ENCODE measurements around the gene NTF3.

Gene NTF3

DNA sequence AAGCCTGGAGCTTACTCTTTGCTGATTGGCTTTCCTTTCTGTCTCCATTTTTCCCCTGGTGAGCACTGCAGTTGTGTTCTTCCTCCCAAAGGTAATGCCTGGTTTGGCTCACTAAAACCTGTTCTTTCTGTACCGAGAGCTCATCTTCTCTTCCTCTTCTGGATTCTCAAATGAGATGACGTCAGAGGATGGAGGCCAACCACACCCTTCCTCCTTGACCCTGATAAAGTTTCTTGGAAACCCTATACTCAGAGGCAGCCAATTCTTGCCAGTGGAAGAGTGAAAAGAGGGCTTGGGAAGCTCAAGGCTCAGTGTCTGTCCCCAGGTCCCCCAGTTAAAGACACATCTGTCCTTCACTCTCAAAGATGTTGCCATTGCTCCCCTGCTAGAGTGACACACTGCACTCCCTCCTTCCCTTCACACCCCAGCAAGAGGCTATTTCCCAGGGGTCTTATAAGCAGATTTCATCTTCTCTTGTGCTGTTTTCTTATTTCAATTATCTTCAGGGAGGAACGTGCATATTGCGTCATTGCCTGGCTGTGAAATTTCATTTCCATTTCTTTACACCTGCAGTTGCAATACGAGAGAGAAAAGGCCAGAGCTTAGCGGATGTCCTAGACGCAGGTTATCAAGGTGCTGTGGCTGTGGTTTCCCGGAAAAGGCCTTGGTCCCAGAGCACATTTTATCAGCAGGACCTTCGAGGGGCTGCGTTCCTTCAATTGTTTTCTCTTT is 27.3 kb downstream of the NTF3 start:
- no peak for DNase-seq

GRCh38 chr12:5460817-5461216 is 28.9 kb downstream of the NTF3 start:
- no peak for DNase-seq

DNA sequence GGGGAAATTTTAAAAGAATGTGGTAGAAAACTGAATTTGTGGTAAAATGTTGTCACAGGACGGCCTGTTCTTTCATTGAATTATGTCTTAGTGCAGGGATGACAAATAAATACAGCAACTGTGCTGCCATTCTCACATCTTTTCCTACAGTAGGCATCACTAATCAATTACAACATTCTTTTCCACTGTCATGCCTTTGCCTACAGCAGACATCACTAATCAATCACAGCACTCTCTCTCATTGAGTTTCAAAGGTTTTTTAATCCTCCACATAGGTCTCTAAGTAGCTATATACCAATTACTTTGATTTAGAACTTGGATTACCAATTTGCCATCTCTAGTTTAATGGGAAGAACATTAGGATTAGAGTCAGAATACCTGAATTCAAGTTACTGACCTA is 30.1 kb downstream of the NTF3 start:
- DNase-seq: no peak

GRCh38 chr12:5464096-5464495 is 32.2 kb downstream of the NTF3 start:
- DNase-seq: no peak

- no peak for DNase-seq
Measured at GRCh38 chr12:5465384-5465783, 33.5 kb downstream of the NTF3 start.

DNA sequence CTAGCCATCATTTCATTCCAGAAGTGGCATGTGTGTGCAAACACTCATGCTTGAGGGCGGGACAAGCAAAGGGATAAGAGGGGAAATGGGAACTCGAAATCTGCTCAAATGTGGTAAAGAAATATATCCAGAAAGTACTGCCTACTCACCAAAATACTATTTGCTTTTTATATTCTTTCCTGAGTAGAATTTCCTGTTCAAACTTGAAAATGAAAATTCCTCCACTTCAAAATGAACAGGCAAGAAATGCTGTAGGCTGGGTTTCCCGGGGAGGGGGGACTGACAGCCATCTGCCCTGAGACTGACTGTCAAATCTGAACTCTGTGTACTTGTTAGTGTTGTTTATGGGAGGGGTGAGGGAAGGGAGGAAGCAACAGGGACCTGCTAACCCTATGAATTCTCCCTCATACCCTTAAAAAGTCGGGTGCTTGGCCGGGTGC is 34.6 kb downstream of the NTF3 start:
- no peak for DNase-seq

GRCh38 chr12:5467931-5468330 is 36.0 kb downstream of the NTF3 start:
- no peak for DNase-seq

- no peak for DNase-seq
Measured at GRCh38 chr12:5470221-5470620, 38.3 kb downstream of the NTF3 start.

- DNase-seq: no peak
Measured at GRCh38 chr12:5470703-5471102, 38.8 kb downstream of the NTF3 start.

GRCh38 chr12:5473076-5473782 is 41.3 kb downstream of the NTF3 start:
- no peak for DNase-seq

GRCh38 chr12:5473783-5474116 is 41.8 kb downstream of the NTF3 start:
- DNase-seq: no peak

- no peak for DNase-seq
Measured at GRCh38 chr12:5476356-5476755, 44.4 kb downstream of the NTF3 start.

DNA sequence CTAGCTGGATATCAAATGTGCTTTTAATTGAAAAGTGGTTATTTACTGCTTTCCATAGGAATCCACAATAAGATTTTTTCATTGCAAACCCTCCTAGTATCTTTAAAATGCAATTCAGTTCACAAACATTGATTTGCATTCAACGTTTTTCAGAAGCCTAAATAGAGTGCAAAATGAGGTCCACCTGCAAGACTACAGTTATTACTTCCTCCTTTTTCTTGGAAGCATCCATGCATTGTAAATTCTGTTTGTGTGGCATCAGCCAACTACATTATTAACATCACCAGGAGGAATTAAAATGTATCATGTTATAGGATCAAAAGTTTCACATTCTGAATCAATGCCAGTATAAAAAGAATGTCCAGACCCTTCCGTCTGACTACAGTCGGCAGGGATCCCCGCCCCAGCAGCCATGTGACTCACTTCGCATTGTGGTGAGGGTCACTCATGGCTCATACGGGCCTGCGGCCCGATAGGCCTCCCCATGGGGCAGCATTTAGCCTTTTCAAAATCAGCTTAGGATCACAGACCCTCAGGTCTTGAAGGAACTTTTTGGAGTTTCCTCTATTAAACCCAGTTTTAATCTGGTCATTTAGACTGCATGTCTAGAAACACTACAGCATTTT is 46.3 kb downstream of the NTF3 start:
- DNase-seq: no peak

DNA sequence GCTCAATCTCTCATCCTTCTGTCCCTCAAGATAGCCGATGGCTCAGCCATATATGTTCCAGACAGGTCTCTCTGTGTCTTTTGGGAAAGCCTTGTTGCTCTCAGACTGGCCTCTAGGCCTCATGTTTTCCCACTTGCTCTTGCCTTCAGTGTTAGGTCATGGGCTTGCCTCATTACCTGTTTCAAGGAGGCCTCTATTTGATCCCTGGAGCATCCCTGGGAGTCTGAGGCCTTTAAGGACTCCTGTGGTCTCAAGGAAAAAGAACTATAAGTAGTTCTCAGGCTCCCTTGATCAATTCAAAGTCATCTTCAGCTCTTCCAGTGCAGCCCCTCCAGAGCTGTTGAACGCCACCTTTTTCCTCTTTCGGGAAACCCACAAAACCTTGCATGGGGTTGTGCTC is 47.9 kb downstream of the NTF3 start:
- DNase-seq: no peak

DNA sequence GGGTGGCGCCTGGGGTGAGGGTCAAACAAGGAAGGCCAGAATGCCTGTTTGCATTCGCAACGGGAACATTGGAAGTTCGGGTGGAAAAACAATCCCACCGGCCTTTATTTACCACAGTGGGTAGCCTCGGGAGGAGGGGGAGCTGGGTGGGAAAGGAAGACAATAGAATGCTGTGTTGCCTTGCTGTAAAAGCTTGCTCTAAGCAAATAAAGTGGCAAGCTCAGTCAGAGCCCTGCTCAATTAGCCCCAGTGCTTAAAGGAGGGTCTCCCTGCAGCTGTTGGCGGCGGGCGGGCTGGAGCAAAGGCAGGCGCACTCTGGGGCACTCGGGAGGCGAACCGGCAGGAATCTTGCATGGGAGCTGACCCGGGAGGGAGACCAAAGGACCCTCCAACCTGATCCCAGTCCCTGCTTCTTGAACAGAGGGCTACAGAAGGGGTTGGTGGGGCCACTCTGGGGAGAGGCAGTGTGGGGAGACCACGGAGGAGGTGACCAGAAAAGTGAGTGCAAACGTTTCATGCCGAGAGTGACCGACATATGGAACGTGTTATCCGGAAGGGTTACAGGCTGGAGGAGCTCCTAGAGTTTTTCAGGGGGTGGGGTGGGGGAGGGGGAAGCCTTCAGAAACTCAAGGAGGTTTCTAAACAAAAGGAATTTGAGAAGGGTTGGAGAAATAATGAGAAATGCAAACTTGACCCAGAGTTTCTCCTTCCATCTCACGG is 48.5 kb downstream of the NTF3 start:
- no peak for DNase-seq

DNA sequence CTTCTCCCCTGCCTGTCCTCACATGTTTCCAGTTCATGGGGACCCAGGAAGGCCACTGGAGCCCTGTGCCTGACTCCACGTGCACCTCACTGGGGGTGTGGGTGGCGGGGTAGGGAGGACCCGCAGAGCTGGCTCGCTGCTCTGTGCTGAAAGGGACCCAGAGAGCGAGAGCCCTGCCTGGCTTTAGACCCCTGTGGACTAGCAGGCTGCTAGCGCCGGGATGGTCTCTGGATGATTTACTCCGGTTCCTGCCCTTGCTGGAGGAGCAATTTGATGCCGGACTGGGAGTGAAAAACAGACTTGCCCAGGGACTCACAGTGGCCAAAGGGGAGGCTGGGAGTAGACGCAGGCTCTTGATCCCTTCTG is 49.0 kb downstream of the NTF3 start:
- DNase-seq: no peak

DNA sequence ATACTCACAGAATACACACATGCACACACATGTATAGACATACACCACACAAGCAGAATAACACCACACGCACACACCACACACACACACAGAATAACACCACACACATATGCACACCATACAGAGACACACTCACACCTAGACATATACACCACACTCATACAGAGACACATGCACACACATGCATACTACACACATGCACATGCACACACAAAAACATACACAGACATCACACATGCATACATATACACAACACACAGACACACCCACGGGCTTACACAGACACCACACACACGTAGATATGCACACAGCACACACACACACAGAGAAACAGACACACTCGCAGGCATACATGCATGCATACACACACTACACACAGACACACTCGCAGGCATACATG is 49.7 kb downstream of the NTF3 start:
- DNase-seq: no peak

DNA sequence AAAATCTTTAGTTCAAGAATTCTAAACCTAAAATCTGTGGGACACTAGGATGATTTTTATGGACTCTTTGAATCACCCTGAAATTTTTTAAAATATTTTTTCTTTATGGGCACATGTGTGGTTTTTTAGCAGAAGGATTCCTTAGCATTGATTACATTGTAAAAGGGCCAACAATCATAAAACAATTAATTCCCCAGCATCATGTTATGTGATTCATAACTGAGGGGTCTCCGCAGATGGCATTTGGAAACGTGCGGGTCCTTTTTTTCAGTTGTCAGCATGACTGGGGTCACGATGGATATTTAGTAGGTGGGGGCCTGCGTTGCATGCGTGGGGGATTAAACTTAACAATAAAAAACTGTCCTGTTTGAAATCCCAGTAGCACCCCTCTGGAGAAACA is 52.5 kb downstream of the NTF3 start:
- DNase-seq: no peak

GRCh38 chr12:5485454-5485853 is 53.5 kb downstream of the NTF3 start:
- peak; percentile 27 for DNase-seq

GRCh38 chr12:5487076-5487475 is 55.2 kb downstream of the NTF3 start:
- DNase-seq: no peak

- DNase-seq: no peak
Measured at GRCh38 chr12:5487948-5488625, 56.2 kb downstream of the NTF3 start.

GRCh38 chr12:5488626-5488955 is 56.7 kb downstream of the NTF3 start:
- no peak for DNase-seq

DNA sequence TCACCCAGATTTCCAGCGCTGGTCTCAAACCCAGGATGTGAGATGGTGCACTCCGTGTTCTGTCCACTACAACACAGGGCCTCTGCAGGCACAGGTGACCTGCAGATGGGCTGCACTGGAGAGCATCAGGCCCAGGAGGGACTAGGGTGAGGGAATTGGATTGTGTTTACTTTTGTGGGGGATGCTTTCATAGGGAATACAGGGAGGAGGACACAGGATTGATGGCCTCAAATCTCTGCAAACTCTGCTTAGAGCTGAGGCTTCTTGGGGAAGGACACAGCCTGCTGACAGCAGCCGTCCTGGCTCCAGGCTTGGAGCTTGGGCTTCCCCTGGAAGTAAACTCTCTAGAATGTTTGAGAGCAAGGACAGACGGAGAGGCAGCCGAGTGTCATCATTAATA is 57.1 kb downstream of the NTF3 start:
- DNase-seq: no peak
